Renal cortex interstitium (tissue), 11 donors: ENCODE measurements around the gene IKZF2. TPM values are rescaled to one million over a fixed set of nuclear protein-coding genes. Genes with fewer than 3 reads are reported as not detected.
"Not testable (repeated sequence)": the region's sequence is repeated elsewhere in the genome, so short reads cannot be mapped to it uniquely, and the experiment has no call there.

Experiments used
- DNase-seq, 11 donors: peaks; one replicate each; pipeline ENCODE4 v3.0.0-alpha.2; 2013; ENCODE audit warnings: low read depth in 9 of 11, low spot score in 4 of 11; ENCODE audit errors: extremely low read depth in 1 of 11
- polyA plus RNA-seq, 3 donors: library from polyadenylated mRNA; unstranded; fragments of 120-200 nt; gene quantifications; one replicate each; pipeline ENCODE4 v1.2.1, GENCODE V29; 2013; ENCODE audit not compliant: insufficient read length in 3 of 3

IKZF2 gene
- polyA plus RNA-seq, 3 donors, result 6.5 to 9.6 (median 7.9) TPM

- DNase-seq, result no peak
These were observed 82.6 kb downstream of the IKZF2 start for GRCh38 chr2:213068676-213069359.

GRCh38 chr2:213067888-213068287, 83.5 kb downstream of the IKZF2 start:
- no peak for DNase-seq

- DNase-seq, result no peak
These were observed 85.0 kb downstream of the IKZF2 start for GRCh38 chr2:213066443-213066743.

- peak in 1 of 11 donors; percentile 13 for DNase-seq
These were observed 85.6 kb downstream of the IKZF2 start for GRCh38 chr2:213065583-213066442.

GRCh38 chr2:213064099-213064498, 87.3 kb downstream of the IKZF2 start:
- no peak for DNase-seq

- no peak for DNase-seq
These were observed 93.4 kb downstream of the IKZF2 start for GRCh38 chr2:213057977-213058376.

GRCh38 chr2:213046431-213046830, 105.0 kb downstream of the IKZF2 start:
- no peak for DNase-seq

GRCh38 chr2:213043566-213043965, 107.8 kb downstream of the IKZF2 start:
- no peak for DNase-seq

GRCh38 chr2:213042262-213042661, 109.2 kb downstream of the IKZF2 start:
- DNase-seq, result no peak

GRCh38 chr2:213036836-213037235, 114.6 kb downstream of the IKZF2 start:
- no peak for DNase-seq

- no peak for DNase-seq
These were observed 116.8 kb downstream of the IKZF2 start for GRCh38 chr2:213034585-213034984.

- DNase-seq, result no peak
These were observed 118.8 kb downstream of the IKZF2 start for GRCh38 chr2:213032607-213033006.

- no peak for DNase-seq
These were observed 128.4 kb downstream of the IKZF2 start for GRCh38 chr2:213022987-213023386.

GRCh38 chr2:213021971-213022899, 129.2 kb downstream of the IKZF2 start:
- no peak for DNase-seq

- not testable (repeated sequence) for DNase-seq
These were observed 130.5 kb downstream of the IKZF2 start for GRCh38 chr2:213020913-213021312.

GRCh38 chr2:213020268-213020667, 131.1 kb downstream of the IKZF2 start:
- DNase-seq, result no peak

GRCh38 chr2:213019368-213019767, 132.0 kb downstream of the IKZF2 start:
- DNase-seq, result no peak

GRCh38 chr2:213018340-213018901, 133.0 kb downstream of the IKZF2 start:
- DNase-seq, result no peak

- no peak for DNase-seq
These were observed 134.0 kb downstream of the IKZF2 start for GRCh38 chr2:213017404-213017803.
